ENCODE data around the gene GYPB. TPM values are rescaled to one million over a fixed set of nuclear protein-coding genes. Genes with fewer than 3 reads are reported as not detected.
"Not testable (repeated sequence)": the region's sequence is repeated elsewhere in the genome, so short reads cannot be mapped to it uniquely, and the experiment has no call there.

The GYPB gene
- total RNA-seq = not detected

GRCh38 chr4:144019277-144019676 lies at the start of gene GYPB:
Gene GYPB, minus strand, starts transcription at chr4:144019380. Its CDS starts 93 bp downstream, at chr4:144019287.
- H3K4me3 Mint-ChIP-seq; H3K27me3 Mint-ChIP-seq; H3K36me3 Mint-ChIP-seq; ATAC-seq; H3K27ac Mint-ChIP-seq; DNase-seq (ENCODE audit: low spot score); H3K4me1 Mint-ChIP-seq (ENCODE audit: low read depth in 2 of 2); H3K9me3 Mint-ChIP-seq: not testable (repeated sequence)

DNA sequence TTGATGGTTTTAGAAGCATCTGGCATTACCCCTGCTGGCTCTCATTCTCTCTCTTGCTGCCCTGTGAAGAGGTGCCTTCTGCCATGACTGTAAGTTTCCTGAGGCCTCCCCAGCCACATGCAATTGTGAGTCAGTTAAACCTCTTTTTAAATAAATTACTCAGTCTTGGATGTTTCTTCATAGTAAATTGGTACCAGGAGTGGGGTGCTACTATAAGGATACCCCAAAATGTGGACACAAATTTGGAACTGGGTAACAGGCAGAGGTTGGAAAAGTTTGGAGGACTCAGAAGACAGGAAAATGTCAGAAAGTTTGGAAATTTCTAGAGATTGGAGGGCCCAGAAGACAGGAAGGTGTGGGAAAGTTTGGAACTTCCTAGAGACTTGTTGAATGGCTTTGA lies 42.4 kb upstream of the GYPB start:
- ATAC-seq; H3K4me1 Mint-ChIP-seq (ENCODE audit: low read depth in 2 of 2); H3K9me3 Mint-ChIP-seq; H3K4me3 Mint-ChIP-seq; H3K27me3 Mint-ChIP-seq; H3K27ac Mint-ChIP-seq; H3K36me3 Mint-ChIP-seq; DNase-seq (ENCODE audit: low spot score): not testable (repeated sequence)

DNA sequence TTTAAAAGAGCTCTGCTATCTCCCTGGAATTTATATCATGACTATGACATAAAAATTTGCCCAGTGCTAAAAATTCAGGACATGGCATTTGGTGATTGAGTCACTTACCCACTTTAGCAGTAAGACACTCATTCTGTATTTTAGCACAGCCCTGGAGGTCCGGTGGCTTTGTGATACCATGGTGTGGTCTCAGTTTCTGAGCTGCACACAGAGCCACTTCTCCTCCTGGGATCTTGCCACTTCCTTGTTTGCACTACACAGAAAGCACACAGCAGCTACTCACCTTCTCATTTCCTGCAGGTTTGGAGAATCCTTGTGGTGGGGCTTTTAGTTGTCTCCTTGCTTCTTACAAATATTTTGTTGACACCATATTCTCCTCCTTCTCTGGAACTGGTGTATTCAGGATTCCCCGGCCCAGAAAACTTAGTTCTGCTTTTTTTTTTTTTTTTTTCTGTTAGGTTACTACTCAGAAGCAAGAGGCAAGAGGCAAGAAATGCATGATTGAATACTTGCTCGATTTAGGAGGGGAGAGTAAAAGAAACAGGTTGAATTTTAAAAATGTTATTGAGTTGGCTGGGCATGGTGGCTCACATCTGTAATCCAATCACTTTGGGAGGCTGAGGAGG lies 41.2 kb upstream of the GYPB start:
- not testable (repeated sequence) for H3K27me3 Mint-ChIP-seq; ATAC-seq; H3K27ac Mint-ChIP-seq; H3K36me3 Mint-ChIP-seq; DNase-seq (ENCODE audit: low spot score); H3K9me3 Mint-ChIP-seq; H3K4me1 Mint-ChIP-seq (ENCODE audit: low read depth in 2 of 2); H3K4me3 Mint-ChIP-seq

DNA sequence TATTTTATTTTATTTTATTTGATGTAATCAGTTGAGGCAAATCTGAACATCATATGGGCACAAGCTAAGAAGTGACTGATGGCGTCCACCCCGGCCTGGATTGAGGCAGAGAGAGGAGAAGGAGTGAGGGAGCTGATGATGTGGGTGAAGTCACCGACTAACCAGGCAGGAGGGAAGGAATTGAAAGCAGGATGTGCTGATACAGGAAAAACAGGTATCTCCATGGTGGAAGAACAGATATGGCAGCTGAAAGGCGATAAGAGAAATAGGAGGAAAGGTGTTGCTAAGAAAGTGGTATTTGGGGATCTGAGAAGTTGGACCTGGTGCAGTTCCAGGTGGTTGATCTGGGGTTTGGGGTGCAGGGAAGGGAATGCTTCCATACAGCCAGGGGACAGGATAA lies 37.6 kb upstream of the GYPB start:
- H3K27me3 Mint-ChIP-seq = no peaks in the 10 kb centered on the region
- H3K9me3 Mint-ChIP-seq = peaks cover 6% of the 10 kb centered on the region
- H3K4me3 Mint-ChIP-seq = no peak overlapping the region
- DNase-seq (ENCODE audit: low spot score) (no peak), ATAC-seq (no peak)
- no peaks in the 10 kb centered on the region for H3K4me1 Mint-ChIP-seq (ENCODE audit: low read depth in 2 of 2)
- H3K36me3 Mint-ChIP-seq = peaks cover 6% of the 10 kb centered on the region
- H3K27ac Mint-ChIP-seq = no peak overlapping the region

- not testable (repeated sequence) for ATAC-seq; H3K27ac Mint-ChIP-seq; DNase-seq (ENCODE audit: low spot score); H3K4me1 Mint-ChIP-seq (ENCODE audit: low read depth in 2 of 2); H3K27me3 Mint-ChIP-seq; H3K9me3 Mint-ChIP-seq; H3K4me3 Mint-ChIP-seq; H3K36me3 Mint-ChIP-seq
These were observed 36.2 kb upstream of the GYPB start for GRCh38 chr4:144055336-144055735.

DNA sequence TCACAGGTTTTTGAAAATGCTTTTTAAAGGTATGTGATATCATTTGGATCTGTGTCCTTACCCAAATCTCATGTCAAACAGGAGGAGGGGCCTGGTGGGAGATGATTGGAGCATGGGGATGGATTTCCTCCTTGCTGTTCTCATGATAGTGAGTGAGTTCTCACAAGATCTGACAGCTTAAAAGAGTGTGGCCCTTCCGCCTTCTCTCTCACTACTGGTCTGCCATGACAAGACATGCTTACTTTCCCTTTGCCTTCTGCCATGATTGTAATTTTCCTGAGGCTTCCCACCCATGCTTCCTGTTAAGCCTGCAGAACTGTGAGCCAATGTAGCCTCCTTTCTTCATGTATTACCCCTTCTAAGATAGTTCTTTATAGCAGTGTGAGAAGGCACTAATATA lies 32.3 kb upstream of the GYPB start:
- H3K27me3 Mint-ChIP-seq; H3K36me3 Mint-ChIP-seq; H3K9me3 Mint-ChIP-seq; H3K4me3 Mint-ChIP-seq; ATAC-seq; H3K27ac Mint-ChIP-seq; DNase-seq (ENCODE audit: low spot score); H3K4me1 Mint-ChIP-seq (ENCODE audit: low read depth in 2 of 2): not testable (repeated sequence)

DNA sequence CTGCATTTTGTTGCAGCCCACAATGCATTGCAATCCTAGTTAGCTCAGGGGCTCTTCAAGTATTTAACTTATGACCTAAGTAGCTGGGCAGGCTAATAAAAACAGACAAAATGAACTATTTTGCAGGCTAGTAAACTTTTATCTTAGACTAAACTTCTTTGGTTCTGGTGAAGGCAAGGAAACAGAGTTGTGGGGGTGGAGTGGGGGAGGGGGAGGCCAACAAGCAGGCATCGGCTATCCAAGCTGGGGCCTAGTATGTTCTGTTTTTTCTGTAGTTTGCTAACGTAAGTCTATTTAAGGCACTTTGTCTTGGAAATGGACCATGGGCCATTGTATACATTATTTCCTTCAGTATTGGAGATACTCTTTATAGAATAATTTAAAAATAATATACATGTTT lies 31.5 kb upstream of the GYPB start:
- not testable (repeated sequence) for H3K4me3 Mint-ChIP-seq; H3K9me3 Mint-ChIP-seq; H3K36me3 Mint-ChIP-seq; ATAC-seq; H3K4me1 Mint-ChIP-seq (ENCODE audit: low read depth in 2 of 2); H3K27me3 Mint-ChIP-seq; DNase-seq (ENCODE audit: low spot score); H3K27ac Mint-ChIP-seq

- DNase-seq (ENCODE audit: low spot score); ATAC-seq; H3K9me3 Mint-ChIP-seq; H3K4me3 Mint-ChIP-seq; H3K27ac Mint-ChIP-seq; H3K27me3 Mint-ChIP-seq; H3K4me1 Mint-ChIP-seq (ENCODE audit: low read depth in 2 of 2); H3K36me3 Mint-ChIP-seq: not testable (repeated sequence)
These were observed 30.6 kb upstream of the GYPB start for GRCh38 chr4:144049495-144050424.

- DNase-seq (ENCODE audit: low spot score); H3K36me3 Mint-ChIP-seq; H3K27me3 Mint-ChIP-seq; H3K27ac Mint-ChIP-seq; H3K9me3 Mint-ChIP-seq; ATAC-seq; H3K4me1 Mint-ChIP-seq (ENCODE audit: low read depth in 2 of 2); H3K4me3 Mint-ChIP-seq: not testable (repeated sequence)
These were observed 25.8 kb upstream of the GYPB start for GRCh38 chr4:144044936-144045335.

GRCh38 chr4:144032580-144032979 lies 13.4 kb upstream of the GYPB start:
- ATAC-seq; H3K36me3 Mint-ChIP-seq; H3K27ac Mint-ChIP-seq; H3K4me3 Mint-ChIP-seq; DNase-seq (ENCODE audit: low spot score); H3K27me3 Mint-ChIP-seq; H3K9me3 Mint-ChIP-seq: not testable (repeated sequence)
- peaks cover 8 to 20% of the 10 kb centered on the region in 2 donors for H3K4me1 Mint-ChIP-seq (ENCODE audit: low read depth in 2 of 2)

DNA sequence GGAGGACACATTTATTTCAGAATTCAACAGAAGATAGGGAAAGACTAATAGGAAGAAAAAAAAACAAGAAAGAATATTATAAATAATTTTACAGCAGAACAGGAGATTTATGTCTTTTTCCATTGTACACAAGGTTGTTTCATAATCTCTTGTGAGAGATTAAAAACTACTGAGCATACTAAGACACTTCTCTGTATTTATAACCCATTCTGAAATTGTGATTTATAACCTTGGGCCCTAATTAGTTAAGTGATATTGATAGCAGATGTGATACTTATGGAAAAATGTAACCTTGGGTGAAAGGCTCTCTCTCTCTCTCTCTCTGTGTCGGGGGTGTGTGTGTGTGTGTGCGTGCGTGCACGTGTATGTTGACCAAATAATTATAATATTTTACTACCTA lies 12.7 kb upstream of the GYPB start:
- not testable (repeated sequence) for H3K27ac Mint-ChIP-seq; ATAC-seq; H3K36me3 Mint-ChIP-seq; H3K27me3 Mint-ChIP-seq; H3K9me3 Mint-ChIP-seq; DNase-seq (ENCODE audit: low spot score); H3K4me3 Mint-ChIP-seq
- peaks cover 8 to 20% of the 10 kb centered on the region in 2 donors for H3K4me1 Mint-ChIP-seq (ENCODE audit: low read depth in 2 of 2)

GRCh38 chr4:144031369-144031768 lies 12.2 kb upstream of the GYPB start:
- H3K36me3 Mint-ChIP-seq; H3K27me3 Mint-ChIP-seq; DNase-seq (ENCODE audit: low spot score); ATAC-seq; H3K4me3 Mint-ChIP-seq; H3K9me3 Mint-ChIP-seq: not testable (repeated sequence)
- H3K27ac Mint-ChIP-seq = peak overlapping the region in 1 of 2 donors; percentile 72
- H3K4me1 Mint-ChIP-seq (ENCODE audit: low read depth in 2 of 2) = peaks cover 8 to 20% of the 10 kb centered on the region in 2 donors

DNA sequence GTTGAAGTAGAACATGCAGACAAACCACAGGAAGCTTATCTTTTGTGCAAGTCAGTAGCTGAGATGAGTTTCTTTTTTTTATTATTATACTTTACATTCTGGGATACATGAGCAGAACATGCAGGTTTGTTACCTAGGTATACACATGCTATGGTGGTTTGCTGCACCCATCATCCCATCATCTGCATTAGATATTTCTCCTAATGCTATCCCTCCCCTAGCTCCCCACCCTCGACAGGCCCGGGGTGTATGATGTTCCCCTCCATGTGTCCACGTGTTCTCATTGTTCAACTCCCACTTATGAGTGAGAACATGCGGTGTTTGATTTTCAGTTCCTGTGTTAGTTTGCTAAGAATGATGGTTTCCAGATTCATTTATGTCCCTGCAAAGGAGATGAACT lies 11.5 kb upstream of the GYPB start:
- not testable (repeated sequence) for DNase-seq (ENCODE audit: low spot score); H3K4me3 Mint-ChIP-seq; ATAC-seq; H3K36me3 Mint-ChIP-seq; H3K27me3 Mint-ChIP-seq; H3K9me3 Mint-ChIP-seq
- Mint-ChIP-seq H3K4me1 (ENCODE audit: low read depth in 2 of 2) (peaks cover 8 to 20% of the 10 kb centered on the region in 2 donors), H3K27ac (peak overlapping the region in 1 of 2 donors; percentile 72)

- peaks cover 8 to 16% of the 10 kb centered on the region in 2 donors for H3K4me1 Mint-ChIP-seq (ENCODE audit: low read depth in 2 of 2)
- not testable (repeated sequence) for H3K4me3 Mint-ChIP-seq, H3K36me3 Mint-ChIP-seq
These were observed 7.5 kb upstream of the GYPB start for GRCh38 chr4:144026682-144027081.

More at GRCh38 chr4:144026682-144027081, 7.5 kb upstream of the GYPB start:
- H3K27me3 Mint-ChIP-seq; DNase-seq (ENCODE audit: low spot score); H3K27ac Mint-ChIP-seq; ATAC-seq; H3K9me3 Mint-ChIP-seq: not testable (repeated sequence)

Data from natural killer cell treated with Interleukin-12 subunit alpha and Interleukin-12 subunit beta and Interleukin-15 and Interleukin-18, amount 100 ng/mL, for 72 hours (primary cell).